Panc1 (cell line): ENCODE results near the gene SAT2. TPM values are rescaled to one million over a fixed set of nuclear protein-coding genes. Genes with fewer than 3 reads are reported as not detected.

Experiments used
- ATAC-seq: fragments of 200-7000 bp; cut with Tn5 transposase; 2 replicates; pipeline ENCODE4 v1.9.1; 2020; ENCODE audit warnings: mild to moderate bottlenecking, moderate library complexity
- BruUV-seq: library from RNA; stranded (reverse); fragments of 400-500 nt; replicated peaks from 2 replicates; lab custom pipeline; 2021; lab: Mats Ljungman, UMichigan
- CTCF ChIA-PET: fragments of 300-600 bp; sonication (Branson Sonifier 250); formaldehyde crosslinking; loops from one replicate; lab custom pipeline; 2022; ENCODE audit warnings: antibody characterized with exemption; lab: Charles Lee
- POLR2A ChIA-PET: fragments of 300-600 bp; sonication (Branson Sonifier 250); formaldehyde crosslinking; loops from one replicate; lab custom pipeline; 2022; ENCODE audit warnings: antibody characterized with exemption; lab: Charles Lee
- DNase-seq: peaks from one replicate; pipeline ENCODE4 v3.0.0-alpha.2; 2010; ENCODE audit warnings: low read depth, low spot score
- H3K27ac ChIP-seq: 2 replicates; pipeline ENCODE4 v1.5.1; 2011; ENCODE audit warnings: mild to moderate bottlenecking, low read length, inconsistent platforms
- H3K27me3 ChIP-seq: fragments of 200-500 bp; sonication (Bioruptor generic); 2 replicates; pipeline ENCODE4 v1.6.0; 2014; ENCODE audit warnings: low read length, inconsistent platforms; ENCODE audit not compliant: control insufficient read depth, insufficient read depth
- H3K36me3 ChIP-seq: fragments of 200-500 bp; sonication (Bioruptor generic); 2 replicates; pipeline ENCODE4 v1.5.1; 2014; ENCODE audit warnings: inconsistent platforms, mild to moderate bottlenecking, low read length, moderate library complexity; ENCODE audit not compliant: control insufficient read depth, insufficient read depth
- H3K4me1 ChIP-seq: 2 replicates; pipeline ENCODE4 v1.5.1; 2011; ENCODE audit warnings: inconsistent platforms, mild to moderate bottlenecking, low read length, moderate library complexity; ENCODE audit not compliant: control insufficient read depth, insufficient read depth
- H3K4me3 ChIP-seq, 2 experiments: 2 replicates each; pipeline ENCODE4 v1.5.1; 2011 to 2012; ENCODE audit warnings: low read depth in 2 of 2, low read length in 2 of 2, mild to moderate bottlenecking in 2 of 2, inconsistent platforms in 1 of 2, moderate library complexity in 1 of 2
- H3K9me3 ChIP-seq: fragments of 200-500 bp; sonication (Bioruptor generic); 2 replicates; pipeline ENCODE4 v1.5.1; 2014; ENCODE audit warnings: low read depth, mild to moderate bottlenecking, inconsistent platforms, low read length, moderate library complexity; ENCODE audit not compliant: control insufficient read depth, insufficient read depth
- CTCF ChIP-seq: fragments of 450-650 bp; IDR thresholded peaks from 2 replicates; pipeline ENCODE4 v1.5.1; 2017; ENCODE audit warnings: mild to moderate bottlenecking
- POLR2AphosphoS5 ChIP-seq: IDR thresholded peaks from 2 replicates; pipeline ENCODE4 v1.6.1; 2012; ENCODE audit warnings: mild to moderate bottlenecking, low read depth, low read length, moderate library complexity
- REST ChIP-seq, 2 experiments: IDR thresholded peaks; 2 replicates each; pipeline ENCODE4 v1.6.1; 2011 to 2012; ENCODE audit warnings: low read depth in 2 of 2, control low read depth in 1 of 2, low read length in 1 of 2, mild to moderate bottlenecking in 1 of 2, moderate library complexity in 1 of 2; ENCODE audit not compliant: insufficient read depth in 1 of 2
- SIN3A ChIP-seq: IDR thresholded peaks from 2 replicates; pipeline ENCODE4 v1.6.1; 2012; ENCODE audit warnings: low read depth, mild to moderate bottlenecking, low read length, moderate library complexity, borderline replicate concordance; ENCODE audit not compliant: insufficient read depth
- TCF7L2 ChIP-seq: IDR thresholded peaks from 2 replicates; pipeline ENCODE4 v1.6.1; 2011; ENCODE audit warnings: mild to moderate bottlenecking, low read depth, low read length, inconsistent platforms
- in situ Hi-C: cut with HindIII; loops from 2 replicates; pipeline ENCODE4 v1.10.0; 2016; ENCODE audit warnings: low sequenced_read_pairs, low pct_unique_long_range_greater_than_20kb
- intact Hi-C: fragments of 100-400 bp; cut with micrococcal nuclease; formaldehyde crosslinking; loops from one replicate; pipeline ENCODE4 v1.10.0; 2022; ENCODE audit not compliant: unreplicated experiment
- total RNA-seq: library from RNA; stranded (reverse); gene quantifications from one replicate; pipeline ENCODE4 v1.2.1, GENCODE V29; 2021; ENCODE audit not compliant: unreplicated experiment

Gene SAT2
- total RNA-seq, 1 experiment from 2014 or later, result 74.8 TPM

GRCh38 chr17:7654832-7655540 is 27.4 kb upstream of the SAT2 start:
- TF ChIP-seq SIN3A (no peak), REST (IDR thresholded peaks at IDR 0.05; ENCODE audit: insufficient read depth in 1 of 2, low read depth in 2 of 2, low read length in 1 of 2) (no peak), POLR2AphosphoS5 (no peak), CTCF (no peak), TCF7L2 (no peak)

GRCh38 chr17:7652388-7653356 is 25.1 kb upstream of the SAT2 start:
- Histone ChIP-seq H3K4me3 (no peak overlapping the region), H3K27ac (no peak overlapping the region), H3K36me3 (no peaks in the 10 kb centered on the region), H3K4me1 (no peaks in the 10 kb centered on the region; the same call in 1 of the 2 replicates), H3K9me3 (no peaks in the 10 kb centered on the region), H3K27me3 (peaks cover 2% of the 10 kb centered on the region; the same call in 1 of the 2 replicates)
- ATAC-seq (no peak), DNase-seq (no peak)
- CTCF ChIA-PET, result no interaction called here
- intact Hi-C loops (no loop called here), in situ Hi-C loops (no loop called here)
- BruUV-seq, result no TSS peak
- POLR2A ChIA-PET, result no interaction called here
- no peak for TF ChIP-seq SIN3A
- no peak for TF ChIP-seq TCF7L2
- no peak for TF ChIP-seq CTCF
- no peak for TF ChIP-seq POLR2AphosphoS5
- no peak for TF ChIP-seq REST (IDR thresholded peaks at IDR 0.05; ENCODE audit: insufficient read depth in 1 of 2, low read depth in 2 of 2, low read length in 1 of 2)

More at GRCh38 chr17:7654832-7655540, 27.4 kb upstream of the SAT2 start:
- Histone ChIP-seq H3K4me3 (no peak overlapping the region), H3K27ac (no peak overlapping the region), H3K9me3 (no peaks in the 10 kb centered on the region), H3K4me1 (no peaks in the 10 kb centered on the region; the same call in 1 of the 2 replicates), H3K36me3 (no peaks in the 10 kb centered on the region), H3K27me3 (peaks cover 2% of the 10 kb centered on the region; the same call in 1 of the 2 replicates)
- DNase-seq (no peak), ATAC-seq (no peak)
- intact Hi-C loops, result no loop called here
- ChIA-PET POLR2A (interaction anchor here (0.5 kb wide), 1 partner anchor 32 kb away, joined by 3 read pairs; the partner anchor contains the start of gene TP53), CTCF (no interaction called here)
- in situ Hi-C loops, result no loop called here
- no TSS peak for BruUV-seq
